GM12878 (cell line): Measurements from ENCODE around the gene PRKAG2. TPM values are rescaled to one million over a fixed set of nuclear protein-coding genes. Genes with fewer than 3 reads are reported as not detected.

Experiments
- ATAC-seq: fragments of 200-7000 bp; cut with Tn5 transposase; 3 replicates; pipeline ENCODE4 v1.9.1; 2020; ENCODE audit warnings: mild to moderate bottlenecking, moderate library complexity
- BruUV-seq: library from RNA; stranded (reverse); fragments of 400-500 nt; replicated peaks from 2 replicates; lab custom pipeline; 2021; lab: Mats Ljungman, UMichigan
- CTCF ChIA-PET: fragments of 300-600 bp; sonication (Branson Sonifier 250); formaldehyde crosslinking; extraction: SDS; loops from one replicate; lab custom pipeline; 2021; ENCODE audit warnings: inconsistent platforms; lab: Yijun Ruan, JAX
- POLR2A ChIA-PET: fragments of 350-600 bp; formaldehyde crosslinking; extraction: SDS; loops from one replicate; lab custom pipeline; 2021; ENCODE audit warnings: inconsistent platforms; lab: Charles Lee
- RAD21 ChIA-PET: fragments of 300-600 bp; sonication (Branson Sonifier 250); formaldehyde crosslinking; loops from one replicate; lab custom pipeline; 2023; ENCODE audit warnings: antibody characterized with exemption; ENCODE audit not compliant: unreplicated experiment; lab: Charles Lee
- SMC1A ChIA-PET: fragments of 300-600 bp; sonication (Branson Sonifier 250); formaldehyde crosslinking; loops from one replicate; lab custom pipeline; 2023; ENCODE audit not compliant: unreplicated experiment, uncharacterized antibody; lab: Charles Lee
- DNase-seq: peaks from one replicate; pipeline ENCODE4 v3.0.0-alpha.2; 2011; ENCODE audit warnings: low read depth, low spot score
- FAIRE-seq: peaks from 3 replicates; lab custom pipeline; 2011; peaks lifted over from hg19 to GRCh38; lab: Jason Lieb, UNC
- H2AFZ ChIP-seq: 2 replicates; pipeline ENCODE4 v1.6.0; 2011; ENCODE audit warnings: low read depth, low read length, control low read depth; ENCODE audit not compliant: control insufficient read depth
- H3K27ac ChIP-seq: 2 replicates; pipeline ENCODE4 v1.5.1; 2011; ENCODE audit warnings: control low read depth; ENCODE audit not compliant: control insufficient read depth, insufficient read depth
- H3K27me3 ChIP-seq, 2 experiments: replicated peaks in 1 of 2; 2 replicates each; pipeline versions ENCODE4 v1.6.0 to v1.6.1; 2011; ENCODE audit warnings: low read length in 1 of 2; ENCODE audit not compliant: control insufficient read depth in 2 of 2, insufficient read depth in 2 of 2
- H3K36me3 ChIP-seq, 2 experiments: 2 replicates each; pipeline ENCODE4 v1.5.1; 2011; ENCODE audit warnings: low read length in 1 of 2; ENCODE audit not compliant: control insufficient read depth in 2 of 2, insufficient read depth in 2 of 2
- H3K4me1 ChIP-seq: 2 replicates; pipeline ENCODE4 v1.6.1; 2011; ENCODE audit warnings: mild to moderate bottlenecking, low read length, moderate library complexity, mixed read lengths; ENCODE audit not compliant: control insufficient read depth, insufficient read depth
- H3K4me2 ChIP-seq: 2 replicates; pipeline ENCODE4 v1.6.0; 2011; ENCODE audit warnings: control low read depth; ENCODE audit not compliant: control insufficient read depth, insufficient read depth
- H3K4me3 ChIP-seq: fragments of 200-600 bp; sonication (generic); 2 replicates; pipeline ENCODE4 v1.5.1; 2016
- H3K79me2 ChIP-seq: 2 replicates; pipeline ENCODE4 v1.6.0; 2011; ENCODE audit warnings: low read length; ENCODE audit not compliant: control insufficient read depth, insufficient read depth
- H3K9ac ChIP-seq: 2 replicates; pipeline ENCODE4 v1.8.0; 2011; ENCODE audit warnings: low read length, control low read depth, mixed read lengths; ENCODE audit not compliant: control insufficient read depth, insufficient read depth
- H3K9me3 ChIP-seq: replicated peaks from 3 replicates; pipeline ENCODE4 v1.5.1; 2011; ENCODE audit warnings: mild to moderate bottlenecking, low read length; ENCODE audit not compliant: control insufficient read depth, insufficient read depth
- H4K20me1 ChIP-seq: 2 replicates; pipeline ENCODE4 v1.6.0; 2011; ENCODE audit not compliant: control insufficient read depth, insufficient read depth
- BMI1 ChIP-seq: fragments of 450-650 bp; IDR thresholded peaks from 2 replicates; pipeline ENCODE4 v1.6.1; 2016; ENCODE audit warnings: mild to moderate bottlenecking, moderate library complexity, borderline replicate concordance
- CBFB ChIP-seq: IDR thresholded peaks from 2 replicates; pipeline ENCODE4 v1.6.1; 2016; ENCODE audit warnings: antibody characterized with exemption, low read depth
- CBX5 ChIP-seq: sonication (generic); IDR thresholded peaks from 2 replicates; pipeline ENCODE4 v1.6.1; 2016; ENCODE audit warnings: low read depth, moderate library complexity, mild to moderate bottlenecking, inconsistent platforms
- FOS ChIP-seq: IDR thresholded peaks from 3 replicates; pipeline ENCODE4 v1.6.1; 2011; ENCODE audit warnings: borderline replicate concordance; ENCODE audit not compliant: insufficient read length; ENCODE audit errors: extremely low read depth
- KAT2A ChIP-seq: conservative IDR thresholded peaks from 2 replicates; pipeline ENCODE4 v1.6.1; 2011; ENCODE audit warnings: low read depth, low read length; ENCODE audit not compliant: control insufficient read depth
- KDM1A ChIP-seq: fragments of 200-600 bp; sonication (generic); IDR thresholded peaks from 2 replicates; pipeline ENCODE4 v1.6.1; 2016; ENCODE audit warnings: borderline replicate concordance
- MLLT1 ChIP-seq: fragments of 450-650 bp; IDR thresholded peaks from 2 replicates; pipeline ENCODE4 v1.6.1; 2016; ENCODE audit warnings: mild to moderate bottlenecking
- MYC ChIP-seq: IDR thresholded peaks from 2 replicates; pipeline ENCODE4 v1.6.1; 2011; ENCODE audit warnings: mild to moderate bottlenecking, low read length, moderate library complexity, inconsistent platforms; ENCODE audit not compliant: insufficient read depth, insufficient replicate concordance, insufficient read length, severe bottlenecking
- NFIC ChIP-seq: IDR thresholded peaks from 2 replicates; pipeline ENCODE4 v1.6.1; 2012; ENCODE audit warnings: low read depth, mild to moderate bottlenecking, inconsistent platforms, low read length, moderate library complexity
- POLR2A ChIP-seq: IDR thresholded peaks from 2 replicates; pipeline ENCODE4 v1.6.1; 2011; ENCODE audit warnings: low read depth, mild to moderate bottlenecking, low read length
- POLR2AphosphoS5 ChIP-seq: IDR thresholded peaks from 2 replicates; pipeline ENCODE4 v1.6.1; 2011; ENCODE audit warnings: mild to moderate bottlenecking, low read length, inconsistent platforms
- SPI1 ChIP-seq: IDR thresholded peaks from 2 replicates; pipeline ENCODE4 v1.6.1; 2011; ENCODE audit warnings: low read depth, mild to moderate bottlenecking, low read length, moderate library complexity, borderline replicate concordance; ENCODE audit not compliant: insufficient read depth
- SREBF2 ChIP-seq: IDR thresholded peaks from 2 replicates; pipeline ENCODE4 v1.6.1; 2012; ENCODE audit warnings: mild to moderate bottlenecking, low read length
- TCF7 ChIP-seq: IDR thresholded peaks from 2 replicates; pipeline ENCODE4 v1.6.1; 2014; ENCODE audit warnings: antibody characterized with exemption, borderline replicate concordance
- ZNF384 ChIP-seq: IDR thresholded peaks from 2 replicates; pipeline ENCODE4 v1.6.1; 2012; ENCODE audit warnings: low read depth, mild to moderate bottlenecking, low read length, improper control_type of control experiment, borderline replicate concordance
- WGBS: methylation state at CpG from one replicate; pipeline ENCODE4 v1.1.6; 2016; ENCODE audit warnings: low lambda C conversion rate; ENCODE audit not compliant: insufficient replicate concordance, insufficient coverage; ENCODE audit errors: missing lambda C conversion rate; 5-methylcytosine and 5-hydroxymethylcytosine counted together
- in situ Hi-C: fragments of 300-500 bp; cut with MboI; formaldehyde crosslinking; loops from 9 replicates; pipeline ENCODE4 v1.14.3; 2018; ENCODE audit warnings: mixed read lengths
- intact Hi-C: fragments of 100-400 bp; cut with micrococcal nuclease; formaldehyde crosslinking; loops from one replicate; pipeline ENCODE4 v1.14.2; 2022; ENCODE audit not compliant: unreplicated experiment
- polyA plus RNA-seq, 11 experiments: library from polyadenylated mRNA; depleted of rRNA in 4 of 11; unstranded in 6 of 11; stranded (reverse) in 5 of 11; fragments of >200 nt; fragmentation: Nextera tagmentation in 4 of 11; fragmentation: Illumina TruSeq in 1 of 11; extraction: Ambion mirVana in 4 of 11; extraction: Trizol in 1 of 11; gene quantifications; 1 replicate in 1 of 11; 2 replicates in 10 of 11; pipeline versions ENCODE4 v1.2.1 to v1.2.3, GENCODE V29; 2011 to 2016; ENCODE audit warnings: inconsistent platforms in 2 of 11, missing spikeins in 2 of 11, low read depth in 1 of 11
- total RNA-seq, 4 experiments: library from RNA; depleted of rRNA in 3 of 4; stranded (reverse); fragments of >200 nt in 3 of 4; fragmentation: Illumina TruSeq in 1 of 4; extraction: Trizol in 1 of 4; gene quantifications; 2 replicates each; pipeline versions ENCODE4 v1.2.1 to v1.2.3, GENCODE V29; 2013 to 2021

The PRKAG2 gene
- total and polyA plus RNA-seq, 10 of the 15 experiments (the other 5 are each of a cell fraction or from before 2014, with no cell fraction given), result 3.4 to 8.9 (median 6.8) TPM

DNA sequence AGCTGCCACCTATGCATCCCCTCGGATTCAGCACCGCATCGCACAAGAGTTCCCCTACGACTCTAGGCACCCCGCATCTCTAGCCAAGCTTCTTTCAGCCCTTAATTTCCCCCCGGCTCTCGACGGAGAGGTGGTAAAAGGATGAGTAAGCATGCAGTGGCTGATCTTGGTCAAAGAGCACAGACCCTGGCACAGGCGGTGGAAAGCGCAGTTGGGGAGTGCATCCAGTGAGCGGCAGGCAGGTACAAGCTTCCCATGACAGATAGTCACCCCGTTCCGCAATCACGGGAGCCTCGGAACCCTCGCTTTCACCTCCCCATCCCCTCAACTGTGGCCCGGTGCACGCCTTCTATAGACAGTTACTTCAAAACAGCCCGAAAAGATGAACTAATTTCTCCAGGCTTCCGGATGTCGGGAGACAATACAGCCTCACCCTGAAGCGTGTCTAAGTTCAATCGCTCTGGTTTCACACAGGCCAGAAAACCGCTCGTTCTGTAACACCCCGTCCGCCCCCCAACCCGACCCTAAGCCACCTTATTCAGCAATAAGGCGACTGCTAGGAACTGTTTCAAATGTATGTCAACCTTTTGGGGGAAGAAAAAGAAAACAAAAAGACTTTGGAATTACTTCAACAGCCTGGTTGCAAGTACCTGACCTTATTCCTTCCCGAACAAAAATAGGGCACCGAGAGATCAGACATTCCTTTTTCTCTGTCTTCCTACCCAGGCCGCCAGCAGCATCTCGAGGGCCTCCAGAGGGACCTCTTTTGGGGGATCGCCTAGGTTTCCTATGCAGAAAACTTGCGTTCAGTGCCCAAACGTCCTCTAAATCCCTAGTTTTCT is 358.6 kb downstream of the PRKAG2 start (continued):
- no peak for TF ChIP-seq SPI1
- no peak for TF ChIP-seq FOS
- TF ChIP-seq BMI1, result no peak
- TF ChIP-seq KAT2A, result no peak
- TF ChIP-seq POLR2AphosphoS5, result 0 out of 2 replicates have a peak, but pooled peaks have one; percentile 31
- TF ChIP-seq CBFB, result no peak

DNA sequence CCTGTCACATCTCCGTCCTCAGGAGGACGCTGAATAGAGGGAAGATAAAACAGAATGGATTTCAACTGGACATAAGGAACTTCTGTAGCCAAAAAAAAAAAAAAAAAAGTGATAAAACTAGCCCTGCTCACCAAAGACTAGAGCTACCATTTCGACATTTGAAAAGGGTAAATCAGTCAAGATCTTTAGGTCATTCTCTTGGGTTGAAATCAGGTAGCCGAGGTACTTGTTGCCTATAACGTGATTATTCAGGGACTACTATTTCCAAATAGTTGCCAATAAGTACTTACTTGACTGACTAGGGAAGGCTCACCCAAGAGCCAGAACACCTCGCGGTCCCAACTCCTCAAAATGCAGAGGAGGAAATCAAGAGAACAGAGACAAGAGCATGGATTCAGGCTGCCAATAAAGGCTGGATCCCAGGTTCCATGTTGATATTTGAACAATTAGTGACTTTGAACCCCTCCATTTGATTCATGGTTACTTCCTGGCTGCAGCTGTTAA is 359.3 kb downstream of the PRKAG2 start:
- Histone ChIP-seq H3K4me2 (peak overlapping the region; percentile 66), H3K36me3 (no peaks in the 10 kb centered on the region), H3K9ac (peak overlapping the region; percentile 93), H3K9me3 (no peaks in the 10 kb centered on the region; the same call in 1 of the 3 replicates), H3K79me2 (peaks cover 65% of the 10 kb centered on the region), H3K27ac (peak overlapping the region; percentile 91), H2AFZ (no peak overlapping the region), H3K4me1 (peaks cover 7% of the 10 kb centered on the region), H4K20me1 (peaks cover 8% of the 10 kb centered on the region), H3K4me3 (peak overlapping the region; percentile 98), H3K27me3 (no peaks in the 10 kb centered on the region)
- FAIRE-seq, result no peak
- TF ChIP-seq SREBF2 (no peak), TCF7 (no peak), MYC (no peak), KDM1A (no peak), NFIC (no peak), POLR2A (no peak), MLLT1 (no peak), ZNF384 (no peak), CBX5 (no peak)
- in situ Hi-C loops (no loop called here), intact Hi-C loops (loop anchor here (1.0 to 5.0 kb wide), 2 partner anchors 45 to 175 kb away; partner anchors contain the start of gene NUB1)
- no peak for DNase-seq
- CTCF ChIA-PET, result interaction anchor here (0.6 to 2.9 kb wide), 5 partner anchors 10 to 838 kb away, joined by 3 to 12 read pairs (median 3); no protein-coding TSS in a partner anchor
- WGBS, result 81% methylated on average over 7 of the region's 7 CpGs
- no peak for ATAC-seq
- no TSS peak for BruUV-seq
- RAD21 ChIA-PET, result interaction anchor here (0.8 to 3.9 kb wide), 9 partner anchors 8 to 149 kb away, joined by 3 to 38 read pairs (median 5); no protein-coding TSS in a partner anchor
- POLR2A ChIA-PET, result interaction anchor here (0.6 to 2.2 kb wide), 9 partner anchors 8 to 423 kb away, joined by 3 to 6 read pairs (median 4); no protein-coding TSS in a partner anchor
- SMC1A ChIA-PET, result interaction anchor here (0.8 to 4.0 kb wide), 6 partner anchors 9 to 116 kb away, joined by 3 to 27 read pairs (median 5); no protein-coding TSS in a partner anchor
